SK-N-SH (cell line): ENCODE measurements around the gene ITGAE. TPM values are rescaled to one million over a fixed set of nuclear protein-coding genes. Genes with fewer than 3 reads are reported as not detected.

Source experiments
- CTCF ChIA-PET: fragments of 300-600, 350-600 bp; formaldehyde crosslinking; extraction: SDS; loops from one replicate; lab custom pipeline; 2021; lab: Yijun Ruan, JAX
- POLR2A ChIA-PET: fragments of 350-600 bp; sonication (Branson Sonifier 250); formaldehyde crosslinking; extraction: SDS; loops from one replicate; lab custom pipeline; 2020; ENCODE audit warnings: antibody characterized with exemption, inconsistent platforms; lab: Yijun Ruan, JAX
- DNase-seq: peaks from one replicate; pipeline ENCODE4 v3.0.0; 2012
- H2AFZ ChIP-seq: fragments of 200-600 bp; sonication (generic); 2 replicates; pipeline ENCODE4 v1.8.1; 2016; ENCODE audit warnings: antibody characterized with exemption, mild to moderate bottlenecking, low read depth
- H3F3A ChIP-seq: fragments of 200-600 bp; sonication (generic); replicated peaks from 2 replicates; pipeline ENCODE3; 2016; ENCODE audit warnings: antibody characterized with exemption, mild to moderate bottlenecking; ENCODE audit not compliant: insufficient read depth
- H3K27ac ChIP-seq, 2 experiments: fragments of 200-500 bp in 1 of 2; fragments of 200-600 bp in 1 of 2; sonication (Bioruptor generic) in 1 of 2; sonication (generic), shearing (Covaris generic) in 1 of 2; 2 replicates each; pipeline versions ENCODE4 v1.5.1 to v1.6.1; 2014 to 2016; ENCODE audit warnings: low read depth in 2 of 2, inconsistent platforms in 1 of 2, low read length in 1 of 2, mild to moderate bottlenecking in 1 of 2, mixed read lengths in 1 of 2
- H3K27me3 ChIP-seq: fragments of 200-600 bp; sonication (generic), shearing (Covaris generic); 2 replicates; pipeline ENCODE4 v1.6.1; 2016; ENCODE audit warnings: mixed run types; ENCODE audit not compliant: insufficient read depth
- H3K36me3 ChIP-seq, 2 experiments: fragments of 200-500 bp in 1 of 2; fragments of 200-600 bp in 1 of 2; sonication (Bioruptor generic) in 1 of 2; sonication (generic) in 1 of 2; replicated peaks in 1 of 2; 2 replicates each; pipeline versions ENCODE3 to v1.5.1; 2014 to 2016; ENCODE audit warnings: low read length in 1 of 2, mild to moderate bottlenecking in 1 of 2; ENCODE audit not compliant: insufficient read depth in 2 of 2, control insufficient read depth in 1 of 2
- H3K4me1 ChIP-seq, 2 experiments: fragments of 200-500 bp in 1 of 2; fragments of 200-600 bp in 1 of 2; sonication (Bioruptor generic) in 1 of 2; sonication (generic), shearing (Covaris generic) in 1 of 2; 2 replicates each; pipeline versions ENCODE4 v1.5.1 to v1.6.1; 2014 to 2016; ENCODE audit warnings: low read depth in 1 of 2, low read length in 1 of 2, mixed run types in 1 of 2; ENCODE audit not compliant: insufficient read depth in 2 of 2, control insufficient read depth in 1 of 2
- H3K4me2 ChIP-seq: fragments of 200-600 bp; sonication (generic), shearing (Covaris generic); 2 replicates; pipeline ENCODE4 v1.6.1; 2017; ENCODE audit warnings: mixed run types
- H3K4me3 ChIP-seq, 2 experiments: fragments of 200-500 bp in 1 of 2; fragments of 200-600 bp in 1 of 2; sonication (Bioruptor generic) in 1 of 2; sonication (generic), shearing (Covaris generic) in 1 of 2; 2 replicates each; pipeline versions ENCODE4 v1.5.1 to v1.8.1; 2014 to 2016; ENCODE audit warnings: low read depth in 2 of 2, inconsistent platforms in 1 of 2, low read length in 1 of 2, mild to moderate bottlenecking in 1 of 2, mixed read lengths in 1 of 2, moderate library complexity in 1 of 2
- H3K79me2 ChIP-seq: fragments of 200-600 bp; sonication (generic); 2 replicates; pipeline ENCODE4 v1.8.1; 2017; ENCODE audit warnings: mild to moderate bottlenecking; ENCODE audit not compliant: insufficient read depth
- H3K9ac ChIP-seq: fragments of 200-600 bp; sonication (generic); 2 replicates; pipeline ENCODE4 v1.6.1; 2017; ENCODE audit warnings: mixed run types
- H3K9me2 ChIP-seq: fragments of 200-600 bp; sonication (generic); 2 replicates; pipeline ENCODE4 v1.6.1; 2017; ENCODE audit warnings: mixed run types
- H3K9me3 ChIP-seq: fragments of 200-600 bp; sonication (generic); 2 replicates; pipeline ENCODE4 v1.6.1; 2017; ENCODE audit warnings: mixed run types, mild to moderate bottlenecking, moderate library complexity
- H4K20me1 ChIP-seq: fragments of 200-600 bp; sonication (generic); 2 replicates; pipeline ENCODE4 v1.6.1; 2017; ENCODE audit warnings: mild to moderate bottlenecking, mixed run types; ENCODE audit not compliant: insufficient read depth
- CTCF ChIP-seq: fragments of 200-600 bp; sonication (generic); IDR thresholded peaks from 2 replicates; pipeline ENCODE4 v1.6.1; 2017; ENCODE audit warnings: antibody characterized with exemption, mild to moderate bottlenecking, moderate library complexity
- FOSL2 ChIP-seq: IDR thresholded peaks from 2 replicates; pipeline ENCODE4 v1.4.0; 2012; ENCODE audit warnings: low read depth, mild to moderate bottlenecking, moderate library complexity, borderline replicate concordance
- JUND ChIP-seq: IDR thresholded peaks from 2 replicates; pipeline ENCODE4 v1.4.0; 2012
- NRF1 ChIP-seq: IDR thresholded peaks from 2 replicates; pipeline ENCODE4 v1.6.1; 2012; ENCODE audit warnings: low read depth, mild to moderate bottlenecking, low read length
- PBX3 ChIP-seq: IDR thresholded peaks from 2 replicates; pipeline ENCODE4; 2012
- POLR2AphosphoS5 ChIP-seq: IDR thresholded peaks from 2 replicates; pipeline ENCODE4 v1.6.1; 2012; ENCODE audit warnings: low read depth, low read length
- RCOR1 ChIP-seq: fragments of 150-350 bp; IDR thresholded peaks from 2 replicates; pipeline ENCODE4 v1.6.1; 2017; ENCODE audit warnings: antibody characterized with exemption, low read length
- RXRA ChIP-seq: IDR thresholded peaks from 2 replicates; pipeline ENCODE4 v1.4.0; 2012; ENCODE audit warnings: low read depth, mild to moderate bottlenecking, borderline replicate concordance
- SMC3 ChIP-seq: IDR thresholded peaks from 2 replicates; pipeline ENCODE4 v1.6.1; 2012; ENCODE audit warnings: low read depth, low read length, improper control_type of control experiment
- TAF1 ChIP-seq: IDR thresholded peaks from 2 replicates; pipeline ENCODE4 v1.6.1; 2012; ENCODE audit warnings: low read depth, mild to moderate bottlenecking, low read length, moderate library complexity, borderline replicate concordance
- TEAD4 ChIP-seq: IDR thresholded peaks from 2 replicates; pipeline ENCODE4 v1.4.0; 2012; ENCODE audit warnings: mild to moderate bottlenecking, borderline replicate concordance; ENCODE audit not compliant: insufficient read depth
- ZBTB33 ChIP-seq: IDR thresholded peaks from 2 replicates; pipeline ENCODE4 v1.4.0; 2012; ENCODE audit warnings: low read depth, borderline replicate concordance
- WGBS: methylation state at CpG from one replicate; pipeline ENCODE4 v1.1.6; 2017; ENCODE audit warnings: low lambda C conversion rate; 5-methylcytosine and 5-hydroxymethylcytosine counted together
- polyA plus RNA-seq, 3 experiments: library from polyadenylated mRNA; depleted of rRNA; stranded (reverse); fragments of >200 nt; gene quantifications; 2 replicates each; pipeline ENCODE4 v1.2.3, GENCODE V29; 2012

The ITGAE gene
- polyA plus RNA-seq, 1 of the 3 experiments (the other 2 are of a cell fraction), result 56.7 TPM

GRCh38 chr17:3681565-3681964, 119.4 kb downstream of the ITGAE start:
- Histone ChIP-seq H3K4me3 (no peak overlapping the region), H3K4me1 (no peaks in the 10 kb centered on the region), H3K9ac (no peak overlapping the region)
- DNase-seq, result no peak
- no peak for TF ChIP-seq POLR2AphosphoS5
- TF ChIP-seq RXRA, result no peak
- no peak for TF ChIP-seq NRF1
- TF ChIP-seq, all 33 proteins: peak for 0
- Histone ChIP-seq H3K9me3 (no peaks in the 10 kb centered on the region), H4K20me1 (no peaks in the 10 kb centered on the region), H3K4me2 (no peak overlapping the region), H3K9me2 (no peaks in the 10 kb centered on the region), H3K79me2 (no peaks in the 10 kb centered on the region), H3K27me3 (no peaks in the 10 kb centered on the region), H3F3A (no peaks in the 10 kb centered on the region), H2AFZ (no peak overlapping the region), H3K27ac (no peak overlapping the region), H3K36me3 (no peaks in the 10 kb centered on the region)
- POLR2A ChIA-PET, result no interaction called here
- CTCF ChIA-PET, result no interaction called here
- WGBS, result 75% methylated on average over 20 of the region's 20 CpGs

GRCh38 chr17:3681057-3681456, 119.9 kb downstream of the ITGAE start:
- no peaks in the 10 kb centered on the region for H4K20me1 ChIP-seq
- H3K4me2 ChIP-seq, result no peak overlapping the region
- H3F3A ChIP-seq, result no peaks in the 10 kb centered on the region
- CTCF ChIA-PET, result no interaction called here
- H3K4me1 ChIP-seq, result no peaks in the 10 kb centered on the region
- H3K36me3 ChIP-seq, result no peaks in the 10 kb centered on the region
- no peak overlapping the region for H3K4me3 ChIP-seq
- TF ChIP-seq TEAD4 (no peak), JUND (no peak), RCOR1 (no peak), TAF1 (no peak), PBX3 (no peak), SMC3 (no peak), FOSL2 (no peak), CTCF (no peak), ZBTB33 (no peak)
- no peak for DNase-seq
- H3K9me3 ChIP-seq, result no peaks in the 10 kb centered on the region
- POLR2A ChIA-PET, result no interaction called here
- H3K27ac ChIP-seq, result no peak overlapping the region
- H3K79me2 ChIP-seq, result no peaks in the 10 kb centered on the region
- no peaks in the 10 kb centered on the region for H3K27me3 ChIP-seq
- 77% methylated on average over 5 of the region's 12 CpGs for WGBS
- no peaks in the 10 kb centered on the region for H3K9me2 ChIP-seq
- H3K9ac ChIP-seq, result no peak overlapping the region
- no peak overlapping the region for H2AFZ ChIP-seq
